ENCODE data around the gene GAS7.

DNA sequence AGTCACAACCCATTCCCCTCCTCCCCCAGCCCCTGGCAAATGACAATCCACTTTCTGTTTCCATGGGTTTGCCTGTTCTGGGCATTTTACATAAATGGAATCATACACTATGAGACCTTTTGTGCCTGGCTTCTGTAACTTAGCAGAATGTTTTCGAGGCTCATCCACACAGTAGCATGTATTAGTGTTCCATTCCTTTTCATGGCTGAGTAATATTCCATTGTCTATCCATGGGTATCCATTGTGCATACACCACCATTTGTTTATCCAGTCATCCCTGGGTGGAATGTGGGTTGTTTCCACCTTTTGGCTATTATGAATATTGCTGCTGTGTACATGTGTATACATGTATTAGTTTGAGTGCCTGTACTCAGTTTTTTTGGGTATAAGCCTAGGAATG, 259.6 kb downstream of the GAS7 start:
- TF ChIP-seq SP1 (IDR thresholded peaks at IDR 0.05) (no peak), ZNF384 (IDR thresholded peaks at IDR 0.05) (no peak), BHLHE40 (IDR thresholded peaks at IDR 0.05; ENCODE audit: borderline replicate concordance) (no peak), TARDBP (IDR thresholded peaks at IDR 0.05) (no peak), CTBP1 (IDR thresholded peaks at IDR 0.05; ENCODE audit: borderline replicate concordance) (no peak)
